Calu3 (cell line): ENCODE measurements around the gene TMEM266. TPM values are rescaled to one million over a fixed set of nuclear protein-coding genes. Genes with fewer than 3 reads are reported as not detected.

Experiments
- BruUV-seq: library from RNA; stranded (reverse); fragments of 400-500 nt; replicated peaks from 2 replicates; lab custom pipeline; 2021; lab: Mats Ljungman, UMichigan
- CTCF ChIA-PET: fragments of 300-600 bp; sonication (Branson Sonifier 250); formaldehyde crosslinking; loops from one replicate; lab custom pipeline; 2022; ENCODE audit warnings: antibody characterized with exemption; lab: Charles Lee
- DNase-seq: peaks from one replicate; pipeline ENCODE4 v3.0.0; 2022
- H3K27ac Mint-ChIP-seq: one replicate; pipeline ENCODE4 v1.8.0; 2022; ENCODE audit warnings: mixed read lengths; ENCODE audit not compliant: unreplicated experiment
- H3K27me3 Mint-ChIP-seq: one replicate; pipeline ENCODE4 v1.8.0; 2022; ENCODE audit warnings: mixed read lengths; ENCODE audit not compliant: unreplicated experiment
- H3K36me3 Mint-ChIP-seq: one replicate; pipeline ENCODE4 v1.8.0; 2022; ENCODE audit warnings: mild to moderate bottlenecking, moderate library complexity, mixed read lengths; ENCODE audit not compliant: insufficient read depth, unreplicated experiment
- H3K4me1 Mint-ChIP-seq: one replicate; pipeline ENCODE4 v1.8.0; 2022; ENCODE audit warnings: mild to moderate bottlenecking, low read depth, mixed read lengths; ENCODE audit not compliant: unreplicated experiment
- H3K4me3 Mint-ChIP-seq: one replicate; pipeline ENCODE4 v1.8.0; 2022; ENCODE audit warnings: mild to moderate bottlenecking, low read depth, moderate library complexity, mixed read lengths; ENCODE audit not compliant: unreplicated experiment
- H3K9me3 Mint-ChIP-seq: one replicate; pipeline ENCODE4 v1.8.0; 2022; ENCODE audit warnings: low read depth, mixed read lengths; ENCODE audit not compliant: unreplicated experiment
- intact Hi-C: fragments of 100-400 bp; cut with micrococcal nuclease; formaldehyde crosslinking; loops from one replicate; pipeline ENCODE4 v1.10.0; 2022; ENCODE audit not compliant: unreplicated experiment
- total RNA-seq: library from RNA; stranded (reverse); gene quantifications from 2 replicates; pipeline ENCODE4 v1.2.3, GENCODE V29; 2022
- TF ChIP-seq, protein P1 (sequence below): fragments of 200-600 bp; IDR thresholded peaks from one replicate; pipeline ENCODE4 v1.8.0; 2022; ENCODE audit warnings: antibody characterized with exemption; ENCODE audit not compliant: unreplicated experiment

Gene TMEM266
- total RNA-seq, 1 experiment from 2014 or later = not detected

DNA sequence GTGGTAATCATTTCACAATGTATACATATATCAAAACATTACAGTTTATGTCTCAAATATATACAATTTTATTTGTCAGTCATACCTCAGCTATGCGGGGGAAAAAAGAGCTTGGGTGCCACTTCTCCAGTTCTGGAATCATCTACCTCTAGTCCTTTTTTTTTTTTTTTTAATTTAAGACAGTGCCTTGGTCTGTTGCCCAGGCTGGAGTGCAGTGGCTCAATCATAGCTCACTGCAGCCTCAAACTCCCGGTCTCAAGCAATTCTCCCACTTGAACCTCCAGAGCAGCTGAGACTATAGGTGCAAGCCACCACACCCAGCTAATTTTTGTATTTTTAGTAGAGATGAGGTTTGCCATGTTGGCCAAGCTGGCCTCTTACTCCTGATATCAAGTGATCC is 67.4 kb downstream of the TMEM266 start:
- Mint-ChIP-seq H3K4me3 (no peak overlapping the region), H3K4me1 (no peaks in the 10 kb centered on the region), H3K27ac (no peak overlapping the region), H3K9me3 (no peaks in the 10 kb centered on the region), H3K36me3 (no peaks in the 10 kb centered on the region), H3K27me3 (peaks cover 81% of the 10 kb centered on the region)
- intact Hi-C loops = no loop called here
- TF ChIP-seq, protein P1, sequence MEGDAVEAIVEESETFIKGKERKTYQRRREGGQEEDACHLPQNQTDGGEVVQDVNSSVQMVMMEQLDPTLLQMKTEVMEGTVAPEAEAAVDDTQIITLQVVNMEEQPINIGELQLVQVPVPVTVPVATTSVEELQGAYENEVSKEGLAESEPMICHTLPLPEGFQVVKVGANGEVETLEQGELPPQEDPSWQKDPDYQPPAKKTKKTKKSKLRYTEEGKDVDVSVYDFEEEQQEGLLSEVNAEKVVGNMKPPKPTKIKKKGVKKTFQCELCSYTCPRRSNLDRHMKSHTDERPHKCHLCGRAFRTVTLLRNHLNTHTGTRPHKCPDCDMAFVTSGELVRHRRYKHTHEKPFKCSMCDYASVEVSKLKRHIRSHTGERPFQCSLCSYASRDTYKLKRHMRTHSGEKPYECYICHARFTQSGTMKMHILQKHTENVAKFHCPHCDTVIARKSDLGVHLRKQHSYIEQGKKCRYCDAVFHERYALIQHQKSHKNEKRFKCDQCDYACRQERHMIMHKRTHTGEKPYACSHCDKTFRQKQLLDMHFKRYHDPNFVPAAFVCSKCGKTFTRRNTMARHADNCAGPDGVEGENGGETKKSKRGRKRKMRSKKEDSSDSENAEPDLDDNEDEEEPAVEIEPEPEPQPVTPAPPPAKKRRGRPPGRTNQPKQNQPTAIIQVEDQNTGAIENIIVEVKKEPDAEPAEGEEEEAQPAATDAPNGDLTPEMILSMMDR = no peak
- CTCF ChIA-PET = interaction anchor here (0.6 kb wide), 2 partner anchors 19 to 466 kb away, joined by 4 read pairs; no protein-coding TSS in a partner anchor
- BruUV-seq = no TSS peak
- DNase-seq = no peak

- H3K4me3 Mint-ChIP-seq = no peak overlapping the region
- no peaks in the 10 kb centered on the region for H3K4me1 Mint-ChIP-seq
- H3K27ac Mint-ChIP-seq = no peak overlapping the region
- no peaks in the 10 kb centered on the region for H3K36me3 Mint-ChIP-seq
- no TSS peak for BruUV-seq
- TF ChIP-seq, protein P1 = no peak
- CTCF ChIA-PET = interaction anchor here (0.6 to 1.4 kb wide), 3 partner anchors 11 to 466 kb away, joined by 4 to 5 read pairs (median 4); no protein-coding TSS in a partner anchor
- intact Hi-C loops = no loop called here
- no peaks in the 10 kb centered on the region for H3K9me3 Mint-ChIP-seq
- DNase-seq = no peak
- H3K27me3 Mint-ChIP-seq = peaks cover 76% of the 10 kb centered on the region
Observed at GRCh38 chr15:76127880-76128279, 68.1 kb downstream of the TMEM266 start.

DNA sequence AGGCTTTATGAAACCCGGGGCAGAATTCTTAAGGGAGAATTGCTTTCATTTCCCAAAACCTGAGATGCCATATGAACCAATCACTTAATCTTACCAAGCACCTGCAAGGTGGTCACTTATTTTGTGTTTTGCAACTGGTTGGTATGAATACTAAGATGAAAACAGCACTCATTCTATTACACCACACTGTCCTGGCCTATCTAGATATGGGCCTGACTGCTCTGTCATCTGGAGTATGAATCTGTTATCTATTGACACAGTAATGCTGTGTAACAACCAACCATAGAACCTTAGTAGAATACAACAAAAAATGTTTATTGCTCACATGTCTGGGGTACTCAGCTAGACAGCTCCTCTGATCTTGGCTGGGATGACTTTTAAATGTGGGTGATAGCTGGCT is 74.8 kb downstream of the TMEM266 start:
- CTCF ChIA-PET = no interaction called here
- intact Hi-C loops = no loop called here
- H3K4me1 Mint-ChIP-seq = no peaks in the 10 kb centered on the region
- DNase-seq = no peak
- TF ChIP-seq, protein P1 = no peak
- H3K9me3 Mint-ChIP-seq = no peaks in the 10 kb centered on the region
- peaks cover 71% of the 10 kb centered on the region for H3K27me3 Mint-ChIP-seq
- H3K27ac Mint-ChIP-seq = no peak overlapping the region
- H3K4me3 Mint-ChIP-seq = no peak overlapping the region
- no peaks in the 10 kb centered on the region for H3K36me3 Mint-ChIP-seq
- BruUV-seq = no TSS peak

- Mint-ChIP-seq H3K4me1 (no peaks in the 10 kb centered on the region), H3K4me3 (no peak overlapping the region), H3K36me3 (no peaks in the 10 kb centered on the region), H3K27ac (no peak overlapping the region), H3K27me3 (peaks cover 61% of the 10 kb centered on the region), H3K9me3 (no peaks in the 10 kb centered on the region)
- CTCF ChIA-PET = no interaction called here
- intact Hi-C loops = loop anchor here (5.0 kb wide), 1 partner anchor 408 kb away; no protein-coding TSS in a partner anchor
- no peak for DNase-seq
- no TSS peak for BruUV-seq
- TF ChIP-seq, protein P1 = no peak
Observed at GRCh38 chr15:76135516-76135915, 75.7 kb downstream of the TMEM266 start.
